ENCODE results near the gene ADAMTSL1.

ADAMTSL1 gene

DNA sequence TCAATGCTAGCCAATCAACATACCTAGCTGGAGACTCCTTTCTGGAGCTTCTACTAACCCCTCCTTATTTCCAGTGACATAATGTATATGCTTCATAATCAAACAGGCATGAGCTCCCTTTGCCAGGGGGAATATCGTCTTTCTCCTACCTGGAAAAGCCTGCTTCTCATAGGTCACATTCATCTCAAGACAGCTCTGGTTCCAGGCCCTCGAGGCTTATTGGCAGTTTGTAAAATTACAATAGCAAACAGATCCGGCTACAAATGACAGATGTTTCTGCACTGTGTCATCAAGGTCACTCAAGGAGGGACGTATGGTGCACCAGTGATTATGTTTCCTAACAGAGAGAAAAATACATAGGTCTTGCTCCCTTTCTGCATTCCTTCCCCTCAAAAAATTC lies 419.1 kb downstream of the ADAMTSL1 start:
- H3K9me3 ChIP-seq (ENCODE audit: severe bottlenecking): no peaks in the 10 kb centered on the region
- TF ChIP-seq, protein P1, sequence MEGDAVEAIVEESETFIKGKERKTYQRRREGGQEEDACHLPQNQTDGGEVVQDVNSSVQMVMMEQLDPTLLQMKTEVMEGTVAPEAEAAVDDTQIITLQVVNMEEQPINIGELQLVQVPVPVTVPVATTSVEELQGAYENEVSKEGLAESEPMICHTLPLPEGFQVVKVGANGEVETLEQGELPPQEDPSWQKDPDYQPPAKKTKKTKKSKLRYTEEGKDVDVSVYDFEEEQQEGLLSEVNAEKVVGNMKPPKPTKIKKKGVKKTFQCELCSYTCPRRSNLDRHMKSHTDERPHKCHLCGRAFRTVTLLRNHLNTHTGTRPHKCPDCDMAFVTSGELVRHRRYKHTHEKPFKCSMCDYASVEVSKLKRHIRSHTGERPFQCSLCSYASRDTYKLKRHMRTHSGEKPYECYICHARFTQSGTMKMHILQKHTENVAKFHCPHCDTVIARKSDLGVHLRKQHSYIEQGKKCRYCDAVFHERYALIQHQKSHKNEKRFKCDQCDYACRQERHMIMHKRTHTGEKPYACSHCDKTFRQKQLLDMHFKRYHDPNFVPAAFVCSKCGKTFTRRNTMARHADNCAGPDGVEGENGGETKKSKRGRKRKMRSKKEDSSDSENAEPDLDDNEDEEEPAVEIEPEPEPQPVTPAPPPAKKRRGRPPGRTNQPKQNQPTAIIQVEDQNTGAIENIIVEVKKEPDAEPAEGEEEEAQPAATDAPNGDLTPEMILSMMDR (IDR thresholded peaks at IDR 0.05; ENCODE audit: low read depth, low read length): no peak
- H3K27me3 ChIP-seq (ENCODE audit: insufficient read depth, low read depth, severe bottlenecking): no peaks in the 10 kb centered on the region
- H3K27ac ChIP-seq: no peak overlapping the region
- H3K36me3 ChIP-seq: no peaks in the 10 kb centered on the region
- DNase-seq: no peak
- no peak overlapping the region for H3K4me3 ChIP-seq (ENCODE audit: low read depth, low read length)

DNA sequence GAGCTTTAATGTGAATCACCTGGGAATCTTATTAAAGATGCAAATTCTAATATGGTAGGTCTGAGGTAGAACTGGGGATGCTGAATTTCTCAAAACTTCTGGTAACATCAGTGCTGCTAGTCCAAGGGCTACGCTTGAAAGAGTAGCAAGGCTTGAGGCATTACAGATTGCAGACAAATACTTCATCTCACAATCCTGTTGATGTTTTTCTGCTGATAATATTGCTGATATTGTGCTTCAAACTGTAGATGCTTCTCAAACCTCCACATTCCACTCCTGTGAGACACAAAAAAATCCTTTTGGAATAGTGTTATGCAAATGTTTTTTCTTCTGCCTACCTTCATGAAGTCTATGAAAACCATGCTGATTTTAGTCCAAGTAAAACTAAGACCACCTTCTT lies 419.5 kb downstream of the ADAMTSL1 start:
- Histone ChIP-seq H3K27me3 (ENCODE audit: insufficient read depth, low read depth, severe bottlenecking) (no peaks in the 10 kb centered on the region), H3K9me3 (ENCODE audit: severe bottlenecking) (no peaks in the 10 kb centered on the region), H3K27ac (no peak overlapping the region), H3K36me3 (no peaks in the 10 kb centered on the region), H3K4me3 (ENCODE audit: low read depth, low read length) (no peak overlapping the region)
- DNase-seq: no peak
- TF ChIP-seq, protein P1 (IDR thresholded peaks at IDR 0.05; ENCODE audit: low read depth, low read length): no peak

DNA sequence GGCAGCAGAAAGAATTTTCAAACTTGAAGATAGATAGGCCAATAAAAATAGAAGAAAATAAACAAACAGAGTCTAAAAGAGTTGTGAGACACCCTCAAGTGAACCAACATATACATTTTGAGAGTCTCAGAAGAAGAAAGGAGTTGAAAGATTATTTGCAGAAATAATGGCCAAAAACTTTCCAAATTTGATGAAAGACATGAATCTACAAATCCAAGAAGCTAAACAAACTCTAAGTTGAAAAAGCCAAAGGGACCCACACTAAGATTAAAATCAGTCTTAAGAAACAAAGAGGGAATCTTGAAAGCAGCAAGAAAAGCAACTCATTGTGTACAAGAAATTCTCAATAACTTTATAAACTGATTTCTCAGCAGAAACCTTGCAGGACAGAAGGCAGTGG lies 422.1 kb downstream of the ADAMTSL1 start:
- no peaks in the 10 kb centered on the region for H3K36me3 ChIP-seq
- H3K27ac ChIP-seq: no peak overlapping the region
- DNase-seq: no peak
- H3K27me3 ChIP-seq (ENCODE audit: insufficient read depth, low read depth, severe bottlenecking): no peaks in the 10 kb centered on the region
- TF ChIP-seq, protein P1 (IDR thresholded peaks at IDR 0.05; ENCODE audit: low read depth, low read length): no peak
- no peaks in the 10 kb centered on the region for H3K9me3 ChIP-seq (ENCODE audit: severe bottlenecking)
- no peak overlapping the region for H3K4me3 ChIP-seq (ENCODE audit: low read depth, low read length)

DNA sequence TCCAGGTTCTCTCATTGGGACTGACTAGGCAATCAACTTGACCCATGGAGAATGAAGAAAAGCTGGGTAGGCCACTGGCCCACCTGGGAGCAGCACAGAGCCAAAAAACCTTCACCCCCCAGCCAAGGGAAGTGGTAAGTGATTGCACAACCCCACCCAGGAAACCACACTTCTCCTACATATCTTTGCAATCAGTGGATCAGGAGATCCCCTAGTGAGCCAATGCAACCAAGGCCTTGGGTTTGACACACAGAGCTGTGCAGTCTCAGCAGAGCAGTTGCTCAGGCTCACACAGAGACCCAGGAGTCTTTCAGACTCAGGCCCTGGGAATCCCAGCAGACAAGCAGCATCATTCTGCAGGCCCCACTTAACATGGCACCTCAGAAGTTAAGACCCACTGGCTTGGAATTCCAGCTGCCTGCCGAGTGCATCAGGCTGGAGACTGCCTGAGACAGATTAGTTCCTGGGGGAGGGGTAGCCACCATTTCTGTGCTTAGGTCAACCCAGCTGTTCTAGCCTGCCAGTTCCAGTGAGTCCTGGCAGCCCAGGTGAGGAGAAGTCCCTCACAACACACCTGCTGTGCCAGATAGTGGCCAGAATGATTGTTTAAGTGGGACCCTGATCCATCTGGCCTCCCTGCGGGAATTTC lies 422.7 kb downstream of the ADAMTSL1 start:
- DNase-seq: no peak
- Histone ChIP-seq H3K9me3 (ENCODE audit: severe bottlenecking) (no peaks in the 10 kb centered on the region), H3K36me3 (no peaks in the 10 kb centered on the region), H3K27me3 (ENCODE audit: insufficient read depth, low read depth, severe bottlenecking) (no peaks in the 10 kb centered on the region), H3K4me3 (ENCODE audit: low read depth, low read length) (no peak overlapping the region), H3K27ac (no peak overlapping the region)
- TF ChIP-seq, protein P1 (IDR thresholded peaks at IDR 0.05; ENCODE audit: low read depth, low read length): no peak

DNA sequence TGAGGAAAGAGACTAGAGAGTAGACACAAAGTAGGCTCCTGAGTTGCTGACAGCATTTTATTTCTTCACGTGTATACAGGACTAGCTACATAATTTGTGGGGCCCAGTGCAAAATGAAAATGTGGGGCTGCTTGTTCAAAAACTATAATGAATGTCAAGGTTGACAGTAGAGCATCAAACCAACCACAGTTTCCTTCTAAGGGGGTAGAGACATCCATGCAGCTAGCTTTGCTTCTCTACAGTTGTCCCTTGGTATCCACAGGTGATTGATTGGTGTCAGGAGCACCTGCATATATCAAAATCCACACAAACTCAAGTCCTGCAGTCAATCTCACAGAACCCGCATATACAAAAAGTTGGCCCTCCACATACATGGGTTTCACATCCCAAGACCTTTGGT lies 429.5 kb downstream of the ADAMTSL1 start:
- Histone ChIP-seq H3K36me3 (no peaks in the 10 kb centered on the region), H3K27me3 (ENCODE audit: insufficient read depth, low read depth, severe bottlenecking) (no peaks in the 10 kb centered on the region), H3K4me3 (ENCODE audit: low read depth, low read length) (no peak overlapping the region), H3K9me3 (ENCODE audit: severe bottlenecking) (peaks cover 3% of the 10 kb centered on the region), H3K27ac (no peak overlapping the region)
- TF ChIP-seq, protein P1 (IDR thresholded peaks at IDR 0.05; ENCODE audit: low read depth, low read length): no peak
- DNase-seq: no peak
